ENCODE measurements around the gene PDLIM7.
"Not testable (repeated sequence)": the region's sequence is repeated elsewhere in the genome, so short reads cannot be mapped to it uniquely, and the experiment has no call there.

Gene PDLIM7

GRCh38 chr5:177490311-177490991, 7.0 kb downstream of the PDLIM7 start:
- DNase-seq, result no peak

- DNase-seq, result no peak
Measured at GRCh38 chr5:177489119-177489716, 8.2 kb downstream of the PDLIM7 start.

DNA sequence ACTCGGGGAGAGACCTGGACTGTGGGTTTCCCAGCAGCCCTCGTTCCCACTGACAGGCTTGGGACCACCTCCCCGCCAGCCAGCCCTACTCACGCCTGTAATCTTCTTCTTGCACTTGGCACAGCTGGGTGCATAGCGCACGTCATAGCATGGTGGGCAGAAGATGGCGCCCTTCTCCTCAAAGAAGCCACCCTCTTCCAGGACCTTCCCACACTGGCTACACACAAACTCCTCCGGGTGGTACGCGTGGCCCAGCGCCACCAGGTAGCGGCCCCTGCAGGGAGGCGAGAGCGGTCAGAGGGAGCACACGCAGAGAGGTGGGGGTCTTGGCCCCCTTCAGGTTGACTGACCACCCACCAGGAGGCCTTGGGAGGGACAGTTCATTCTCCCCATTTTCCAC, 9.4 kb downstream of the PDLIM7 start:
- DNase-seq, result no peak

DNA sequence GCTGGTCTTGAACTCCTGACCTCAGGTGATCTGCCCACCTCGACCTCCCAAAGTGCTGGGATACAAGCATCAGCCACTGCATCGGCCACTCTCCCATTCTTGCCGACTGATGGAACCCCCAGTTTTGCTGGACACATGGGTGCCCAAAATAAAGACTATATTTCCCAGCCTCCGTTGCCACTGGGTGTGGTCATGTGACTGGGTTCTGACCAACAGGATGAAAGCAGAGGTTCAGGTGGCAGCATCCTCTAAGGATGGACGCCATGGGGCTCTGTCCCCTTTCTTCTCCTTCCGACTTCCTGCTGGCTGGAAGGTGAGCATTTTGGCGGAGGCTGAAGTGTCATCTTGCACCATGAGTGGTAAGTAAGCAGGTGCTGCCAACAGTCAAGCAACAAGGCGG, 10.3 kb downstream of the PDLIM7 start:
- DNase-seq, result no peak

GRCh38 chr5:177486256-177486655, 11.1 kb downstream of the PDLIM7 start:
- DNase-seq, result no peak

DNA sequence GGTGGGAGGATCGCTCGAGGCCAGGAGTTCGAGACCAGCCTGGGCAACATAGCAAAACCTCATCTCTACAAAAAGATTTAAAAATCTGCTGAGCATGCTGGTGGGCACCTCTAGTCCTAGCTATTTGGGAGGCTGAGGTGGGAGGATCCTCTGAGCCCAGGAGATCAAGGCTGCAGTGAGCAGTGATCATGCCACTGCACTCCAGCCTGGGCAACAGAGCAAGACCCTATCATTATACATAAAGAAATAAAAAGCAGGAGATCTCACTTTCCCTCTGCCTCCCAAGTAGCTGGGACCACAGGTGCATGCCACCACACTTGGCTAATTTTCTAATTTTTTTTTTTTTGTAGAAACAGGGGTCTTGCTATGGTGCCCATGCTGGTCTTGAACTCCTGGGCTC, 11.7 kb downstream of the PDLIM7 start:
- not testable (repeated sequence) for DNase-seq

- no peak for DNase-seq
Measured at GRCh38 chr5:177484902-177485549, 12.4 kb downstream of the PDLIM7 start.

- no peak for DNase-seq
Measured at GRCh38 chr5:177483994-177484901, 13.2 kb downstream of the PDLIM7 start.

GRCh38 chr5:177483042-177483441, 14.4 kb downstream of the PDLIM7 start:
- no peak for DNase-seq

DNA sequence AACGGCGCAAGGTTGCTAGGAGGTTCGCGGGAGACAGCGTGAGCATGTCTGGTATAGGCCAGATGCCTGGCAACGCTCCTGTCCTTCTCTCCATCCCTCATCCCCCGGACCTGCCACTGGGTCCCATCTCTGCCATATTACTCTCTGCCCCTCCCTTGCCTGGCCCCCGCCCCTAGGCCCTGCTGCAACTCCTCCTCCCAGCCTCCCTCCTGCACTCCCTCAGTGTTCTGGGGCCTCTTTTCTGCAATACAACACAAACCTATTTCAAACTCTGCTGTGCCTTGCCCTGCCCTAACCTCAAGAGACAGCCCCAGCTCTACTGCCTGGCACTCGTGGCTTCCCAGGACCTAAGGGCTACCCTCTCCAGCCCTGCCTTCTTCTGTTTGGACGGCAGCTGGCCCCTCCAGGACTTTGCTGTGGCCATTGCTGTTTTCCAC, 15.0 kb downstream of the PDLIM7 start:
- no peak for DNase-seq

GRCh38 chr5:177479774-177480173, 17.6 kb downstream of the PDLIM7 start:
- DNase-seq, result no peak

GRCh38 chr5:177478711-177479646, 18.4 kb downstream of the PDLIM7 start:
- DNase-seq, result no peak

- DNase-seq, result no peak
Measured at GRCh38 chr5:177477701-177478477, 19.5 kb downstream of the PDLIM7 start.

DNA sequence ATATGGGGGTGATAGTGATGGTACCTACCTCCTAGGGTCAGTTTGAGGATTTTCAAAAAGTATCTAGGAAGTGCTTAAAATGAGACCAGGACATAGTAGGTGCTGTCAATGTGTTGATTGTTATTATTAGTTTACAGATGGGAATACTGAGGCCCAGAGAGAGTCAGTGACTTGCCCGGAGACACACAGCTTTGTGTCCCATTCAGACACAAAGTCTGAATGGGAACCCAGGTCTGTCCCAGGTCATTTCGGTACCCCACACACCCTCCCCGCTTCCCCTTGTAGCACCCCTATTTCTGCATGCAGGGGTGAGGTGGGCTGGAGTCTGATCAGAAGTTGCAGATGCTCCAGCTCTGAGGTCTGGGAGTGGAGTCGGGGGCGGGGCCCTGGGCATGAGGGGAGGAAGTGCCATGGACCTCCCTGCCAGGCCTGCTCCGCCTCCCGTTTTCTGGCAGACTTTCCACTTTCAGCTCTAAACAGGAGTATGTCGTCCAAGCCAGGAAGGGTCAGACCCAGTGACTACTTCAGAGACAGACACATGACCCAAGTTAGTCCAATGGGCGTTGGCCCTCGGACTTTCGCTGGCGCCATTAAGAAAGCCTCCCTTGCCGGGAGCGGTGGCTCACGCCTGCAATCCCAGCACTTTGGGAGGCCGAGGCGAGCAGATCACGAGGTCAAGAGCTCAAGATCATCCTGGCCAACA, 20.7 kb downstream of the PDLIM7 start:
- no peak for DNase-seq

GRCh38 chr5:177475563-177476427, 21.6 kb downstream of the PDLIM7 start:
- no peak for DNase-seq

DNA sequence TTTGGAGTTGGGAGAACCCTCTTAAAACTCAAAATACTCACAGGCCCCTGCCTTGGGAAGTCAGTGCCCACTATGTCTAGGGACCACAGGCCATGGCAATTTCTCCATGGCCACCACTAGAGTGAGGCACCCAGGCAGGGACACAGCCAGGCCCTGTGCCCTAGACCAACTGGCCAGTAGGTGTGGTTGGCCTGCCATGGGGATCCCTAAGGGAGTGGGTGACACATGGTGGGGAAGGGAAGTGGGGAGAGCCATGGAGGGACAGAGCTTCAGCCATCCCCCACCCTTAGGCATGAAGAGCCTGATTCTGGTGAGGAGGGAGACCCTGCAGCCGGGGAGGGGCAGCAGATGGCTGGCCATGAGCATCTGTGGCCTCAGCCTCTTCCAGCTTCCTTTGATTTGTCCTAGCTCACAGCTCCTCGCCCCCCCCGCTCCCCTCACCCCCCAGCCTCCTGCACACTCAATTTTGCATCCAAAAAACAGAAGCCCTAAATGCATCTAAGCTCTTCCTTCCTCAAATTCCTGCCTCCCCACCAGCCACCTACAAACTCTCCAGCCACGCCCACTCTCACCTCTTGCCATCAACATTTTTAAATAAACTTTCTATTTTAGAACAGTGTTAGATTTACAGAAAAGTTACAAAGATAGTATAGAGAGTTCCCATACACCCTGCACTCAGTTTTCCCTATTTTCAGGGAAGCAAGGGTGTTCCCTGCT, 22.4 kb downstream of the PDLIM7 start:
- no peak for DNase-seq

DNA sequence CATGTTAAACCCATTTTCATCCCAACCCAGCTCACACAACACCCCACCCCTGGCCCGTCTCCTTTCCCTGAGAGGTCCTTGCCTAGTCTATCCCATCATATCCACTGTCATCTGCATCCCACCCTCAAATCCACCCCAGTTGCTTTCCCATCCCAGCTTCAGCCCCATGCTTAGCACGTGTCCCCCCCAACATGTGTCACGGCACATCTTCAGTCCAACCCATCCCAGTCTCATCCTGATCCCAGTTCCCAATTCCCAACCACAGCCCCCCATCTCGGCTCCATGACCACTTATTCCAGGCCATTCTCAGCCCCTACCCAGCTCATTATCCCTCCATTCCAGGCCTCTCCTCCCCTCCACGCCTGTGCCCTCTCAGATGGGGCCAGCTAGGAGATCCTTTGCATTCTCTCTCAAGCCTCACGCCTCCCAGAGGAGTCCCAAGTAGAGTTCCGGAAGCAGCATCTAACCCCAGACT, 23.4 kb downstream of the PDLIM7 start:
- DNase-seq, result no peak

- DNase-seq, result peak; percentile 60
Measured at GRCh38 chr5:177473443-177474001, 23.9 kb downstream of the PDLIM7 start, which contains the start of gene DBN1. Gene DBN1 (minus strand): TSS chr5:177473634. CDS start chr5:177473521, 113 bp downstream.
